DOHH2 (cell line): ENCODE measurements around the gene CPLANE2.

ENCODE experiments used
- CTCF ChIP-seq: fragments of 200-600 bp; sonication (generic); IDR thresholded peaks from one replicate; pipeline ENCODE4 v1.5.1; 2014; ENCODE audit warnings: antibody characterized with exemption, mild to moderate bottlenecking, low read depth, low read length; ENCODE audit not compliant: poor library complexity, severe bottlenecking
- EZH2phosphoT487 ChIP-seq: fragments of 200-600 bp; sonication (generic); IDR thresholded peaks from 2 replicates; pipeline ENCODE4 v1.6.1; 2017; ENCODE audit warnings: borderline replicate concordance, mild to moderate bottlenecking, antibody characterized with exemption, low read length, moderate library complexity, mixed read lengths

- TF ChIP-seq CTCF (no peak), EZH2phosphoT487 (no peak)
Measured at GRCh38 chr1:16189003-16189402, 48.0 kb downstream of the CPLANE2 start.
